Lower lobe of right lung (tissue), 2 donors: Measurements from ENCODE around the gene CDKN2C. TPM values are rescaled to one million over a fixed set of nuclear protein-coding genes. Genes with fewer than 3 reads are reported as not detected.

Experiments
- ATAC-seq, 2 donors: fragments of 200-7000 bp; cut with Tn5 transposase; one replicate each; pipeline ENCODE4 v1.9.1; 2020 to 2022; ENCODE audit warnings: mild to moderate bottlenecking in 2 of 2, moderate library complexity in 2 of 2
- DNase-seq: peaks from one replicate; pipeline ENCODE4 v3.0.0-alpha.2; 2020
- H3K27ac ChIP-seq: fragments of 200-600 bp; one replicate; pipeline ENCODE4 v1.8.0; 2022
- H3K27me3 ChIP-seq: fragments of 200-600 bp; one replicate; pipeline ENCODE4 v1.8.0; 2022; ENCODE audit warnings: low read depth
- H3K36me3 ChIP-seq: fragments of 200-600 bp; one replicate; pipeline ENCODE4 v1.8.0; 2022; ENCODE audit warnings: mild to moderate bottlenecking
- H3K4me1 ChIP-seq: fragments of 200-600 bp; one replicate; pipeline ENCODE4 v1.8.0; 2022
- H3K4me3 ChIP-seq: fragments of 200-600 bp; one replicate; pipeline ENCODE4 v1.8.0; 2022; ENCODE audit warnings: mild to moderate bottlenecking
- H3K9me3 ChIP-seq: fragments of 200-600 bp; one replicate; pipeline ENCODE4 v1.8.0; 2022
- CTCF ChIP-seq: fragments of 200-600 bp; IDR thresholded peaks from one replicate; pipeline ENCODE4 v1.8.0; 2022; ENCODE audit warnings: antibody characterized with exemption, mild to moderate bottlenecking
- intact Hi-C: fragments of 100-400 bp; cut with DNase I; formaldehyde crosslinking; loops from one replicate; pipeline ENCODE4 v1.11.0; 2022
- total RNA-seq: library from RNA; stranded (reverse); fragmentation: NEBNext Ultra II Directional; extraction: Animal tissue kit (Norgen Biotek cat#: 25700); gene quantifications from one replicate; pipeline ENCODE4 v1.2.1, GENCODE V29; 2021
- donor health status: DM: no; HTN: yes; CAD: no; lungs with severe emphysema.

Gene CDKN2C
- total RNA-seq, 1 donor from 2014 or later = 9.2 TPM

- DNase-seq (peak; percentile 94), ATAC-seq (peak; percentile 98)
- peak overlapping the region; percentile 98 for H3K27ac ChIP-seq
- H3K27me3 ChIP-seq = no peaks in the 10 kb centered on the region
- peak; percentile 52 for TF ChIP-seq CTCF
- H3K9me3 ChIP-seq = no peaks in the 10 kb centered on the region
- H3K4me1 ChIP-seq = peaks cover 9% of the 10 kb centered on the region
- H3K4me3 ChIP-seq = peak overlapping the region; percentile 81
- intact Hi-C loops = no loop called here
- no peaks in the 10 kb centered on the region for H3K36me3 ChIP-seq
Observed at GRCh38 chr1:50968158-50968820, 1.8 kb upstream of the CDKN2C start.

- no peak for TF ChIP-seq CTCF
- no peaks in the 10 kb centered on the region for H3K36me3 ChIP-seq
- peaks cover 9% of the 10 kb centered on the region for H3K4me1 ChIP-seq
- intact Hi-C loops = no loop called here
- DNase-seq = peak; percentile 71
- H3K27ac ChIP-seq = peak overlapping the region; percentile 98
- H3K27me3 ChIP-seq = no peaks in the 10 kb centered on the region
- H3K9me3 ChIP-seq = no peaks in the 10 kb centered on the region
- peak overlapping the region; percentile 81 for H3K4me3 ChIP-seq
- peak; percentile 63 to 66 for ATAC-seq
Observed at GRCh38 chr1:50968821-50969610, 1.0 kb upstream of the CDKN2C start.

GRCh38 chr1:50970509-50970887 lies 453 bp downstream of the CDKN2C start:
- ATAC-seq (no peak), DNase-seq (no peak)
- intact Hi-C loops = no loop called here
- Histone ChIP-seq H3K4me3 (peak overlapping the region; percentile 81), H3K27me3 (no peaks in the 10 kb centered on the region), H3K36me3 (no peaks in the 10 kb centered on the region), H3K4me1 (peaks cover 9% of the 10 kb centered on the region), H3K27ac (peak overlapping the region; percentile 98), H3K9me3 (no peaks in the 10 kb centered on the region)
- no peak for TF ChIP-seq CTCF

GRCh38 chr1:50970931-50971582 lies 1.0 kb downstream of the CDKN2C start:
- H3K27ac ChIP-seq = peak overlapping the region; percentile 98
- peaks cover 11% of the 10 kb centered on the region for H3K4me1 ChIP-seq
- peak overlapping the region; percentile 81 for H3K4me3 ChIP-seq
- DNase-seq (no peak), ATAC-seq (no peak)
- TF ChIP-seq CTCF = no peak
- intact Hi-C loops = no loop called here
- H3K9me3 ChIP-seq = no peaks in the 10 kb centered on the region
- no peaks in the 10 kb centered on the region for H3K36me3 ChIP-seq
- H3K27me3 ChIP-seq = no peaks in the 10 kb centered on the region

GRCh38 chr1:50971748-50972305 lies 1.8 kb downstream of the CDKN2C start:
- Histone ChIP-seq H3K27me3 (no peaks in the 10 kb centered on the region), H3K4me3 (peak overlapping the region; percentile 81)

More at GRCh38 chr1:50971748-50972305, 1.8 kb downstream of the CDKN2C start:
- TF ChIP-seq CTCF = no peak
- ATAC-seq = no peak
- intact Hi-C loops = no loop called here
- H3K36me3 ChIP-seq = no peaks in the 10 kb centered on the region
- DNase-seq = no peak
- no peak overlapping the region for H3K27ac ChIP-seq
- peaks cover 18% of the 10 kb centered on the region for H3K4me1 ChIP-seq
- no peaks in the 10 kb centered on the region for H3K9me3 ChIP-seq
